NCI-H1105 (cell line): ENCODE results near the gene NFATC3.
"Not testable (repeated sequence)": the region's sequence is repeated elsewhere in the genome, so short reads cannot be mapped to it uniquely, and the experiment has no call there.

Experiments
- DNase-seq: peaks from one replicate; lab custom pipeline; 2025; lab: John Stamatoyannopoulos, UW

Gene NFATC3

GRCh38 chr16:68118954-68119353, 33.8 kb downstream of the NFATC3 start:
- DNase-seq: not testable (repeated sequence)

GRCh38 chr16:68120496-68120895, 35.3 kb downstream of the NFATC3 start:
- not testable (repeated sequence) for DNase-seq

- DNase-seq: no peak
Measured at GRCh38 chr16:68126395-68126794, 41.2 kb downstream of the NFATC3 start.

GRCh38 chr16:68128577-68129305, 43.6 kb downstream of the NFATC3 start:
- DNase-seq: no peak

GRCh38 chr16:68130520-68130919, 45.4 kb downstream of the NFATC3 start:
- no peak for DNase-seq

- DNase-seq: no peak
Measured at GRCh38 chr16:68131813-68132706, 46.9 kb downstream of the NFATC3 start.

GRCh38 chr16:68133000-68133399, 47.8 kb downstream of the NFATC3 start:
- DNase-seq: not testable (repeated sequence)

- DNase-seq: no peak
Measured at GRCh38 chr16:68134644-68135043, 49.5 kb downstream of the NFATC3 start.

GRCh38 chr16:68136515-68136914, 51.3 kb downstream of the NFATC3 start:
- no peak for DNase-seq

- no peak for DNase-seq
Measured at GRCh38 chr16:68144008-68144407, 58.8 kb downstream of the NFATC3 start.

GRCh38 chr16:68146585-68146984, 61.4 kb downstream of the NFATC3 start:
- DNase-seq: no peak

GRCh38 chr16:68147444-68147843, 62.3 kb downstream of the NFATC3 start:
- DNase-seq: no peak

- no peak for DNase-seq
Measured at GRCh38 chr16:68149596-68149995, 64.4 kb downstream of the NFATC3 start.

- no peak for DNase-seq
Measured at GRCh38 chr16:68155425-68155824, 70.3 kb downstream of the NFATC3 start.

- no peak for DNase-seq
Measured at GRCh38 chr16:68162413-68162812, 77.2 kb downstream of the NFATC3 start.

GRCh38 chr16:68163275-68163674, 78.1 kb downstream of the NFATC3 start:
- DNase-seq: not testable (repeated sequence)

- DNase-seq: no peak
Measured at GRCh38 chr16:68166264-68166663, 81.1 kb downstream of the NFATC3 start.

GRCh38 chr16:68179196-68179795, 94.1 kb downstream of the NFATC3 start:
- no peak for DNase-seq

- no peak for DNase-seq
Measured at GRCh38 chr16:68179855-68180254, 94.7 kb downstream of the NFATC3 start.

- DNase-seq: no peak
Measured at GRCh38 chr16:68183046-68183445, 97.9 kb downstream of the NFATC3 start.

- DNase-seq: no peak
Measured at GRCh38 chr16:68186877-68187276, 101.7 kb downstream of the NFATC3 start.

- no peak for DNase-seq
Measured at GRCh38 chr16:68187505-68187904, 102.3 kb downstream of the NFATC3 start.

- no peak for DNase-seq
Measured at GRCh38 chr16:68188170-68188569, 103.0 kb downstream of the NFATC3 start.
